ENCODE results near the gene BAHCC1.

DNA sequence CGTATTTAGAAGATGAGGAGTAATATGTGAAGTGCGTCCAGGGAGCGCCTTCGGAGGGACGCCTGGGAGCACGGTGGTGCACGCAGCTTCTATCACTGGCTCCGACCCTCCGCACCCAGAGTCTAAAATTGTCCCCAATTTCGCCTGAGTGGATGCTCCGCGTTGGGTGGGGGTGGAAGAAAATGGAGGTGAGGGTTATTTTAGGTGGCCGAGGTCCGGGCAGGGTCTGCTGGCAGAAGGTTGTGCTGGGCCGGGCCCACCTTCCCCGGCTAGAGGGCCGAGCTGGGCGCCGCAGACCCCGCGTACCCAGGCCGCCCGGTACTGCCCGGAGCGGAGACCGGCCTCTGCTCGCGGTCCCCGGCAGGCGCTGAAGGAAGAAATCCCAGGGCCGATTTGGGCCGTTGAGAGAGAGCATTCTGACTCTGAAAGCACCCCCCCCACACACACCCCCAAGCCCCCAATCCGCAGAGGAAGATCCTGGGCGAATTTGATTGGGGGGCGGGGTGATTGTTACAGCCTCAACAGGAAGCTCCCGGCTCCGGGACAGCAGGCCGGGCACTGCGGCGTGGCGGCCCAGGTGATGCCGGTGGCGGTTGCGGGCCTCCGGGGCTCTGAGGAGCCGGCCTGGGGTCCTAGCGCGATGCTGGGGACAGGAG, 3.0 kb downstream of the BAHCC1 start:
- TF ChIP-seq, protein P1, sequence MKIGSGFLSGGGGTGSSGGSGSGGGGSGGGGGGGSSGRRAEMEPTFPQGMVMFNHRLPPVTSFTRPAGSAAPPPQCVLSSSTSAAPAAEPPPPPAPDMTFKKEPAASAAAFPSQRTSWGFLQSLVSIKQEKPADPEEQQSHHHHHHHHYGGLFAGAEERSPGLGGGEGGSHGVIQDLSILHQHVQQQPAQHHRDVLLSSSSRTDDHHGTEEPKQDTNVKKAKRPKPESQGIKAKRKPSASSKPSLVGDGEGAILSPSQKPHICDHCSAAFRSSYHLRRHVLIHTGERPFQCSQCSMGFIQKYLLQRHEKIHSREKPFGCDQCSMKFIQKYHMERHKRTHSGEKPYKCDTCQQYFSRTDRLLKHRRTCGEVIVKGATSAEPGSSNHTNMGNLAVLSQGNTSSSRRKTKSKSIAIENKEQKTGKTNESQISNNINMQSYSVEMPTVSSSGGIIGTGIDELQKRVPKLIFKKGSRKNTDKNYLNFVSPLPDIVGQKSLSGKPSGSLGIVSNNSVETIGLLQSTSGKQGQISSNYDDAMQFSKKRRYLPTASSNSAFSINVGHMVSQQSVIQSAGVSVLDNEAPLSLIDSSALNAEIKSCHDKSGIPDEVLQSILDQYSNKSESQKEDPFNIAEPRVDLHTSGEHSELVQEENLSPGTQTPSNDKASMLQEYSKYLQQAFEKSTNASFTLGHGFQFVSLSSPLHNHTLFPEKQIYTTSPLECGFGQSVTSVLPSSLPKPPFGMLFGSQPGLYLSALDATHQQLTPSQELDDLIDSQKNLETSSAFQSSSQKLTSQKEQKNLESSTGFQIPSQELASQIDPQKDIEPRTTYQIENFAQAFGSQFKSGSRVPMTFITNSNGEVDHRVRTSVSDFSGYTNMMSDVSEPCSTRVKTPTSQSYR (CRISPR knock-in tag; IDR thresholded peaks at IDR 0.05): no peak
- no peak for TF ChIP-seq STAT6 (CRISPR knock-in tag; conservative IDR thresholded peaks at IDR 0.05; ENCODE audit: low read depth)
- TF ChIP-seq, protein P2, sequence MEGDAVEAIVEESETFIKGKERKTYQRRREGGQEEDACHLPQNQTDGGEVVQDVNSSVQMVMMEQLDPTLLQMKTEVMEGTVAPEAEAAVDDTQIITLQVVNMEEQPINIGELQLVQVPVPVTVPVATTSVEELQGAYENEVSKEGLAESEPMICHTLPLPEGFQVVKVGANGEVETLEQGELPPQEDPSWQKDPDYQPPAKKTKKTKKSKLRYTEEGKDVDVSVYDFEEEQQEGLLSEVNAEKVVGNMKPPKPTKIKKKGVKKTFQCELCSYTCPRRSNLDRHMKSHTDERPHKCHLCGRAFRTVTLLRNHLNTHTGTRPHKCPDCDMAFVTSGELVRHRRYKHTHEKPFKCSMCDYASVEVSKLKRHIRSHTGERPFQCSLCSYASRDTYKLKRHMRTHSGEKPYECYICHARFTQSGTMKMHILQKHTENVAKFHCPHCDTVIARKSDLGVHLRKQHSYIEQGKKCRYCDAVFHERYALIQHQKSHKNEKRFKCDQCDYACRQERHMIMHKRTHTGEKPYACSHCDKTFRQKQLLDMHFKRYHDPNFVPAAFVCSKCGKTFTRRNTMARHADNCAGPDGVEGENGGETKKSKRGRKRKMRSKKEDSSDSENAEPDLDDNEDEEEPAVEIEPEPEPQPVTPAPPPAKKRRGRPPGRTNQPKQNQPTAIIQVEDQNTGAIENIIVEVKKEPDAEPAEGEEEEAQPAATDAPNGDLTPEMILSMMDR (IDR thresholded peaks at IDR 0.05): no peak
